ENCODE data around the gene MC1R.
"Not testable (repeated sequence)": the region's sequence is repeated elsewhere in the genome, so short reads cannot be mapped to it uniquely, and the experiment has no call there.

GRCh38 chr16:89934019-89934418, 15.4 kb downstream of the MC1R start:
- not testable (repeated sequence) for TF ChIP-seq POLR2A, CTCF (IDR thresholded peaks at IDR 0.05)

Measured in prostate gland (tissue), 2 donors.